Cerebellar cortex (tissue), 1 donor: ENCODE results near the gene CYGB.

ENCODE experiments used
- DNase-seq: peaks from one replicate; pipeline ENCODE4 v3.0.0-alpha.2; 2015; ENCODE audit warnings: low spot score

The CYGB gene

DNA sequence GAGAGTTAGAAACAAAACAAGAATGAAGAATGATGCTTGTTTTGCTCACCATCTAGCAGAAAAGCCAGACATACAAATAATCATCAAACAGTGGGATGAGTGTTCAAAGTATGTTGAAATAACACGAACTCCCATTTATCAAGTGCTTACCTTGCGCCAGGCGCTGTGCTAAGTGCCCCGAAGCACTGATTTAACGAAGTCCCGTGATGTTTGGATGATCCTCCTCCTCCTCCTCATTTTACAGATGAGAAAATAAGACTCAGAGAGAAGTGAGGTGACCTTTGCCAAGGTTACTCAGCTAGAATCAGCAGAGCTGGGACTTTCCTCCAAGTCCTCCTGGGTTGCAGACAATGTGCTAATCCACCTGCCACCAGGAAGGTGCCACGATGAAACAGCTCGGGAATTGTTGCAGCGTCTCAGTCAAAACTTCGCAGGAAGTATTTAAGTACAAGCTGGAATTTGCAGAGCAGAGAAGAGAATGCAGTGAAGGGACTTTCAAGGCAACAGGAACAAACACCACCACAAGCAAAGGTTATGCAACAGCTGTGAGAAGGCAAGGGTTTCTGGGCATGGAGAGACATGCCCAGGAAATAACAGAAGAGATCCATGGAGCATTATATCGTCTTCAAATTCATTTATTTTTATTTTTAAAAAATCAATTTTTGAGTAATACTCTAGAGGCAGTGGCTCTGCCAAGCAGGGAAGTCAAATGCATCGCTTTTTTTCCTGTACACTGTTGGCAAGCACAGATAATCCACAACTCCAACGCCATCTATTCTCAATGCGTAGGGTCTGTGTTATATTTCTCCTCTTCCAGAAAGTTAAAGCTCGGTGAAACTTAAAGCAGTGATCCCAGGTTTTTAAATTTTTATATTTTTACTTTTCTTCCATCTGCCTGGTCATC lies 13.5 kb upstream of the CYGB start:
- DNase-seq, result no peak

DNA sequence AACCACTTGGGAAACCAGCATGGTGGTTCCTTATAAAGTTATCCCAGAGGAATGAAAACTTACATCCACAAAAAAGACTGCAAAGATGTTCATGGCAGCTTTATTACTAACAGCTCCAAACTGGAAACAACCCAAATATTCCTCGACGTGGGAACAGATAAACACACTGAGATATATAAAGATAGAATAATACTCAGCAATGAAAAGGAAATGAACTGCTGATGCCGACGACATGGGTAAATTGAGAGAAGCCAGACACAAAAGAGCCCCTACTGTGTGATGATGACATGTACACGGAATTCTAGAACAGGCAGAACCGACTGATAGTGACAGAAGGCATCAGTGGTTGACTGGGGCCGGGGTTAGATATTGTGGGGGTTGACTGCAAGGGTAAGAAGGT lies 12.0 kb upstream of the CYGB start:
- no peak for DNase-seq

DNA sequence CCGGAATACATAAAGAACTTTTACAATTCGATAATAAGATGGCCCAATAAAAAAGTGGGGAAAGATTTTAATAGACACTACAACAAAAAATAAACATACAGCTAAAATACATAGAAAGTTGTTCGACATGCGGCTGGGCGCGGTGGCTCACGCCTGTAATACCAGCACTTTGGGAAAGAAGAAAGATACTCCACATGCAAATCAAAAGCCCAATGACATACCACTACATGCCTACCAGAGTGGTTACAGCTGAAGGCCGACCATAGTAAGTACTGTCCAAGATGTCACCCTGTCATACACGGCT lies 11.7 kb upstream of the CYGB start:
- DNase-seq, result no peak

DNA sequence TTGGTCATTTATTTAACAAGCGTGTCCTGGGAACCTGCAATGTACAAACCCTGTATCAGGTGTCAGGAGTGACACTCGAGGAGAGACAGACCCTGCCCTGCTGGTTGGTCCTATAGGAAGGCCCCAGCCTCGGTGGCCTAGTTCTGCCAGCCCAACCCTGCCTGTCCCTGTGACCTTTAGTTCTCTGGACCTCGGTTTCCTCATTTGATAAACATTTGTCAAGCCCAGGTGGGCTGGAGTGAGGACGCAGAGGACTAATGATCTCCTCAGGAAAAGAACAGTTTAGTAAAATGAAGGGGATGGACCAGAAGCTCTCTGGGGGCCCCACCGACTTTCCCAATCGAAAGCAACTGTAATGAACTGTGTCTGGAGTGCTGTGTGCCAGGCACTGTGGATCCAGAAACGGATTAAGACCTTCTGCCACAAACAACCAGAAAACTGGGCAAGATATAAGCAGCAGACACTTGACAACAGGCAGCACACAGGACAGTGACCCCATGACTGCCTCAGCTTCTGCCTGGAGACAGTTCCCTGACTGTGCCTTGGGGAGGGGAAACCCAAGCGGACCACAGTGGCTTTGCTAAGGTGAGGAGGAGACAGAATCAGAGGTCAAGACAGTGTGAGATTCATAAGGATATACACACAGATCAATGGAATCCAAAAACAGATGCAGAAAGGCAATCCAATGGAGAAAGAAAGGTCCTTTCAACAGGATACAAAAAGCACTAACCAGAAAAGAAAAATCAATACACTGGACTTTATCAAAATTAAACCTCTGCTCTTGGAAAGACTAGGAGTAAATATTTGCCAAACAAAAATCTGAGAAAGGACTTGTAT lies 11.1 kb upstream of the CYGB start:
- no peak for DNase-seq

DNA sequence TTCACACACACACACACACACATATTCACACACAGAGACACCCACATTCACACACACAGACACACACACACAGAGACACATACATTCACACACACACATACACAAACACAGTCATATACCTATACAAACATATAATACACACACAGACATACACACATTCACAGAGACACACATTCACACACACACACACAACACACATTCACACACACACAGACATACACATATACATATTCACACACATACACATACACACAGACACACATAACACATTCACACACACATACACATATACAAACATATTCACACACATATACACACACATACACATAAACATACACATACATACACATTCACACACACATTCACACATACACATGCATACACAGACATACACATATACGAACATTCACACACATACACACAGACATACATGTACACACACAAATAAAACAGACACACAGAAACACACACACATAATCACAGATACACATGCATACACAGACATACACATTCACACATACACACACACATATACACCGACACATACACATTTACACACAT lies 10.2 kb upstream of the CYGB start:
- no peak for DNase-seq

DNA sequence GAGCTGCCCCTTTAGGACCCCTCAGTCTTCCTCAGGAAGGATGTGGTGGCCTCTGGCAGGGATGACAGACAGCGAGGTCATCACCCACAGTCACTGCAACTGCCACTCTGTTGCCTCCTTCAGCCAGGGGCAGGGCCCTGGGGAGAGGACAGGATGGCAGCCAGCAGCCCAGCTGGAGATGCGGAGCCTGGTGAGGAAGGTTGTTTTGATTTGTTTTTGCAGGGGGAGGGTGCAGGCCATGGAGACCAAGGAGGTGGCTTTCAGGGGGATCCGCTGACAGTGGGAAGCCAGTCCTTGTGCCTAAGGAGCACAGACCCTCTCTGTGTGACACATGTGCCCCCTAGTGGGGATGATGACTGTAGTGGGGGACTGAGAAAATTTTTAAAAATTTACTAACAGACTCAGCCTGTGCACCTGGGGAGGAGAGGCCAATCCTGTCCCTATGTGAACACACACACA lies 9.7 kb upstream of the CYGB start:
- DNase-seq, result peak; percentile 78

DNA sequence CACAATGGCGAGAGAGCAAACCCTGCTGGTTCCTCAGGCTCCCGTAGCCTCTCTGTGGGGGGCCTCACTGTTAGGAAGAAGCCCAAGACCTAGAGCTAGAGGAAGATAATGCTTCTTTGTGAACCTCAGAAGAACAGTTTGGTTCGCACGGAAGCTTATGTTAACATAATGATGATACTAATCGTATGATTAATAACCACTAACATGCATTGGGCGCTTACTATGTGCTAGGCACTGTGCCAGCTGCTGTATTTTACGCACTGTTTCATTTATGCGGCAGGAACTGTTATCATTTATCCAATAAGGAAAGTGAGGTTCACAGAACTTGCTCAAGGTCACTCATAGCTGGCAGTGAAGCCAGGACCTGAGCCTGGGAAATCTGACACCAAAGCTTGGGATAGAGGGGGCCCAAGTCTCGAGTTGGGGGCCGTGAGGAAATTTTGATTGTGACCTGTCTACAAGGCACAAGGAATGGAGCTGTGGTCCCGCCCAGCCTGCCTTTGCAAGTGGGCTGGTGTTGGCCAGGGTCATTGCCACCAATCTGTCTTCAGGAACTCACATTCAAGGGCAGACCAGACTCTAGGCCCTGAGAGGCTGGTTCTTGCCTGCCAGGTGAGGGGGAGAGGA lies 9.2 kb upstream of the CYGB start:
- DNase-seq, result peak; percentile 44

DNA sequence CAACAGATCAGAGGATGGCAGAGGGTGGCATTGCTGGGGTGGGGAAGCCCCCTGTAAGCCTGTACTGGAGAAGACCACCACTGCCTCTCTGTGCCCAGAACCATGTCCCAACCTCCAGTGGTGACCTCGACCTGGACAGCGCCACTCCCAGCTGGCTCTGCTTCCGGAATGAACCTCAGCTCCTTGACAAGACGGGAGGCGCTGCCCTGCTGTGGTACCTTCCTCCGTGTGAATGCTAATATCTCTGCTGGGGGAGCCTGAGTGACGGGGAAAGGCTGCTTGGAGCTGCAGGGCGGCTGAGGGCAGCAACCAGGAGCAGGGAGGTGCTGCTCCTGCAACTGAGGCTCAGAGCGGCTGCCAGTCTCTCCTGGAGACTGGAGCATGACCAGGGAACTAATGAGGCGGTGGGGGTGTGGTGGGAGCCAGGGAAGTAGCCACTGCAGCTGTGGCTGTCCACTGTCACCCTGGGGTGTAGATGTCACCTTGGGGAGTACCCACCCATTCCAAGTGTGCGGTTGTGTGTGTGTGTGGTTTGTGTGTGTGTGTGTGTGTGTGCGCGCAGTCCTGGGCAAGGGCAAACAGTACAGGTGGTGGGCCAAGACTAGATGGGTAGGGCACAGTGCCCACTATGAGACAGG lies 8.5 kb upstream of the CYGB start:
- DNase-seq, result peak; percentile 35

DNA sequence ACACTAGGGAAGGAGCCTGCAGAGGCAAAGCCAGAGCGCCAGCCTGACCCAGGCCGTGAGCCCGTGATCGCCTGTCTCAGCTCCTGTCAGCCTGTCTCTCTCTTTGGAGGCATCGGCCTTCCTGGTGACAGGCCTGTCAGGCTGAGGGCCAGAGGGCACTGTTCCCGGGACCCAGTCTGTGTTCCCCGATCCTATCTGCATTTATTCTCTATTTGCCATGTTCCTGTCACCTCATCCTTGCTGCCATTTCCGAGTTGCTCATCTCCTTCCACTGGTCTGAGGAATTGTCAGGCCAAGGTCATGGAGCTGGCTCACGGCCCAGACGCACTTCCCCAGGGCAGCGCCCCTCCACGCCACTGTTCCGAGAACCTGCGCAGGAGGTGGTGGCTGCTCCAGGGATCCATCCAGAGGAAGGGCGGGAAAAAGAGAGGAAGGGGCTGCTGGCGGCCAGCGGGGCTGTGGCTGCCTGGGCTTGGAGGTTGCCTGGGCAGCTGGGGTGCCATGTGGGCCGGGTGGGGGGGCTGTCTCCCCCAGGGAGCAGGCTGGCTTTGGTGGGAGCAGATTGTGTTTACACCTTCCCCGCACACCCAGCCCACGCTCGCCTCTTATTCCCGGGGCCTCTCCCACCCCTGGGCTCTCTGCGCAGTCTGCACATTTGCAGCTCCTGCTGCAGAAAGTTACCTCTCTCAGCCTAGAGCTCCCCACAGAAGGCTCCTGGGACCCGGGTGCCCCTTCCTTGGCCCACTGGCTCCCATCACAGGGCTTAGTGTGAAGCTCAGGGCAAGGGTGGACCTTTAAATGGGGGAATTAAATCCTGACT lies 7.2 kb upstream of the CYGB start:
- DNase-seq, result peak; percentile 71

DNA sequence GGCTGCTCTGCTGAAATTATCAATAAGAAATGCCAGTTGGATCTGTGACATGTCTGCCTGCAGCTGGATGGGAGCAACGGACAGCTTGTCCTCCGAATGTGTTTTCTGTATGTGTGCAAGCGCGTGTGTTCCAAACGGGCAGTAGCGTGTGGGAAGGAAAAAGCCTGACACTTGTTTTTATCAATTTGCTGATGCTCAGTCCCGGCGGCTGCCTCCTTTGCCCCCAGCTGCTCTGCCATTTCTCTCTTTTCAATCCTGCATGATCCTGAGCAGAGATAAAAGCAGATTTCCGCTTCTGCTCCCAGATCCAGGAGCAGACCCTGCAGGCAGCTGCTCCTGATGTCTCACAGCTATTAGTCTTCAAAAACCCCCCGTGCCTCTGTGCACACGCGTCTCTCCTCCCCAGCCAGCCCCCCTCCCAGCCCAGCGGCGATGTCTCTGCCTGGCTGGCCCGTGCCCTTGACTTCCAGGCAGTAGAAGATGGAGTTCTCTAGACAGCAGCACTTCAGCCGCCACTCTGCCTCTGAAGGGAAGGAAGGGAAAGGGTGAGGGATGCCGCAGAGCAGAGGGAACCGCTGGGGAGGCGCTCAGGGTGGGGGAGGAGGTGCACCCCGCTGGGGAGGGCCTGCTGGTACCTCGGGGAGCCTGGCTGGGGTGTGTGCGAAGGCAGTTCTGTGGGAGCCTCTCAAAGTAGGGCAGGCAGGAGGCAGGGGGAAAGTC lies 6.5 kb upstream of the CYGB start:
- peak; percentile 42 for DNase-seq

DNA sequence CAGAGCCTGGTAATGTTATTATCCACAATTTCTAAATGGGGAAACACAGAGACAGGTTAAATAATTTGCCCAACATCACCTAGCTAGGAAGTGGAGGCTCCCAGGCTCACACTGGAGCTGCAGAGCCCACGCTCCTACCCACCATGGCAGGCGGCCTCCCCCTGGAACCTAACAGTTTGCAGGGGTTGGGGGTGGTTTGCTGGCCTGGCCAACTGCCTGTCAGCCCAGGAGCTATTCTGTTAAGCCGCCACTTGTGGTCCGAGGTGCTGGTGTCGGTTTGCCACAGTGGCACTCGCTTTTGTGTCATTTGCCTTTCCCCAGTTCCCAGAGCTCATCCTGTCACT lies 5.9 kb upstream of the CYGB start:
- no peak for DNase-seq

DNA sequence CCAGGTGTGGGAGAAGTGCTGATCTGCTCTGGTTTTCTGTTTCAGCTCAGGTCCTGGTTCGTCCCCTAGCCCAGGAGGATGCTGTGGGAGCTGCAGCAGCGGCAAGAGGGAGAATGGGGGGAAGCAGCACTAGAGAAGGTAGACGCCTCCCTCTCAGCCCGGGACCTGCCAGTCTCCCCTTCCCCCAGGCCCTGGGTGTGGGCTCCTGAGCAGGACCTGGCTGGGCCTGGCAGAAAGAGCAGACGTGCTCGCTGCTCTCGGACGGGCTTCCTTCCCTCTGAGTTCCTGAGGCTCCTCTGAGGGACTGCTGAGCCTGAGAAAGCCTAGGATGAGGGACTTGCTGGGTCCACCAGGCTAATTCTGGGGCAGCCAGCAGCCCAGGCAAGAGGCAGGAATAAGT lies 5.5 kb upstream of the CYGB start:
- peak; percentile 34 for DNase-seq

DNA sequence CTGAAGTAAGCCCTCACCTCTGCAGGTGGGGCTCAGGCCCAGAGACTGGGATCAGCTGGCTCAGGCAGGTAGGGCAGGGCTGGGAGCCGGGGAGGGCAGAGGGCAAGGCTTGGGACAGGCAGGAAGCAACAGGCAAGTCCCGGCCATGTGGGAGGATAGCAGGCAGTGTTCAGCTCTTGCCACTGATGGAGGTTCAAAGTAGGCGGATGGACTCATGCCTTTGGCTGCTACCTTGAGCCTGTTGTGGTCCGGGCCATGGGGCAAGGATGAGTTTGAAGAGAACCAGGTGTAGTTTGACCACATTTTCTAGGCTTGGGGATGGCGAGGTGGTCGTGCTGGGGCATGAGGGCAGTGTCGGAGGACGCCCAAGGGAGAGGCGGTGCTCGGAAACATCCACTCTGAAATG lies 5.1 kb upstream of the CYGB start:
- peak; percentile 36 for DNase-seq

DNA sequence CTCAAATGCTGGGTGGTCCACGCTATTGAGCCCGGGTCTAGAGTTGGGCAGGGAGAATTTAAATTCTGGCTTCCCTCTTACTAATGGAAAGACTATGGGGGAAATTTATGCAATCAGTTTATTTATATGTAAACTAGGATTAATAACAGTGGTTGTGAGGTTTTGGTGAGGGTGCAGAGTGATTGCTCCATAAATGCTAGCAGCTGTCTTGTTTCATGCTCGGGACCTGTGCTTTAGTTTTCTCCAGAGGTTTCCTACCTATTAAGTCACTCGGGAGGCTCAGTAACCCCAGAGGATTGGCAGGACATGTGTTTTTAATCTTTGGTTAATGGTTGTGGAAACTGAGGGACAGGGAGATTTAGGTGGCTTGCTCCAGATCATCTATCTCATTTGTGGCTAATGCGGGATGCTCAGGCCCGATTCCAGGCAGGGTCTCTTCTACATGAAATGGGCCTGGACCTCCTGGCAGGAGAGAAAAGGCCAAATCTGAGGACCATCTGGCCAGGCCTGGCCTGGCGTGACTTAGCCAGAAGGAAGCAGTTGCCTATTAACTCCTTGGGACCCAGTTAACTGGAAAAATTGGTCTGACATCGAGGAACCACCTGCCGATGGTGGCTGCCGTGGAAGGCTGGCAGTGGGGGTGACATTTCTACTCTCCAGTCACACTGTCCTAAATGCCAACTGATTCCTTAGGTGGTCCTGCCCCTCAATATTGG lies 4.4 kb upstream of the CYGB start:
- peak; percentile 88 for DNase-seq

DNA sequence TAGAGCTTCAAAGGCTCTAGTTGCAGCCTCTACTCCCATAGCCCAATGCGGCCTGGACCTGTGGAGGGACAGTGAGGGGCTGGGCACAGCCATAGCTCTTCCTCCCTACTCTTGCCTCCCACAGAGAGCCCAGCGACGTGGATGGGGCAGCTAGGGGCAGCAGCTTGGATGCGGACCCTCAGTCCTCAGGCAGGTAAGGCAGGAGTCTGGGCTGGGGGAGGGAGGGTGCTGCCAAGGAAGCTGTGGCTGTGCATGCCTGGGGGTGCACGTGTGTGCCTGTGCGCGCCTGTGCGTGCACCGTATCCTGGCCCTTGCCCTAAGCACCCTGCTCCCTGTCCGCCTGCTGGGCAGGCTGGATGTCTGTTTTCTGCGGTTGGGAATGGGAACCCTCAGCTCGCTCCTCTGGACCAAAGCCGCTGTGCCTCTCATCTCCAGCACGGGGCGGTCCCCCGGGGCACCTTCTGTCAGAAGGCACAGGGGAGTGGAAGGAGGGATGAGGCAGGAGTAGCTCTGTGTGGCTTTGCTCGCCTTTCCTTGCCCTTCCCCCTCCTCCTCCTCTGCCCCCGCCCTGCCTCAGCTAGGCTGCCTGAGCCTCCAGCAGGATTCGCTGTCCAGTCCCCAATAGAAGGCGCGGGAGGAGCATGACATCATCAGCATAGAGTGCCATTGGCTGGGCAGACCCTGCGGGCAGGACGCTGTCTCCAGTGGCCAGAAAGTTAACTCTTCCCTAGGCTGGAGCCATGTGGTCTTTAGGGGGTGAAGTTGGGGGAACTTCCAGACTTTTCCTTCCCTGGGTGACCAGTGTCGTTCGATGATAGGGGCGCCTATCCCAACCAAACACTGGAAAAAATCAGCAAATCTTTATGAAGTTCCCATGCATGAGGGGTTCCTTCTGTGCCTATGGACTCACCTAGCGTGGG lies 3.1 kb upstream of the CYGB start:
- peak; percentile 99 for DNase-seq

DNA sequence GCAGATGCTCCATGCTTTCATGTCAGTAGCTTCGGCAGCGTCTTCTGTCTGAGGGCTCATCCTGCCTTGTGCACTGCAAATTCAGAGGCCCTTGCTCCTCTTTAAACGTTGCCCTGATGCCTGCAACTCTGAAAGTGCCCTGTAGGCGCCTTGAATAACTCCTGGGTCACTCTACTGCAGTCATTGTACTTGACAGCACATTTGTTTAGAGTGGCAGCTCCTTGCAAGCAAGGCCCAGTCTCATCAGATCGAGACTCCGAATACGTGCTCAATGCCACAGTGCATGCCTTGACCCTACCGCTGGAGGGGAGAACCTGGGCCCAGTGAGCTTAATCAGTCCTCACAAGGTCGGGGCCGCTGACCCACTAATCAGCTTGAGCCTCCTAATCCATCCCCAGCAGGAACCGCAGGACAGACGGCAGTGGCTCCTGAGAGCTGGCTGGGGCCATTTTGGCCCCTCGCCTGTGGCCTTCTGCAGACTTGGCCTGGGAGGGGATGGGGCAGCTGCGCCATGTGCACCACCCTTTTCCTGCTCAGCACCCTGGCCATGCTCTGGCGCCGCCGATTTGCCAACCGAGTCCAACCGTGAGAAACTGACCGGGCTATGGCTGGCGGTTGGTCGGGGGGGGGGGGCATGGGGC lies 2.2 kb upstream of the CYGB start, which contains the start of gene PRCD:
Gene PRCD, plus strand, starts transcription at position 414 of the 641 bp plus-strand sequence. Its CDS starts 98 bp downstream, at position 512.
- DNase-seq, result peak; percentile 44

DNA sequence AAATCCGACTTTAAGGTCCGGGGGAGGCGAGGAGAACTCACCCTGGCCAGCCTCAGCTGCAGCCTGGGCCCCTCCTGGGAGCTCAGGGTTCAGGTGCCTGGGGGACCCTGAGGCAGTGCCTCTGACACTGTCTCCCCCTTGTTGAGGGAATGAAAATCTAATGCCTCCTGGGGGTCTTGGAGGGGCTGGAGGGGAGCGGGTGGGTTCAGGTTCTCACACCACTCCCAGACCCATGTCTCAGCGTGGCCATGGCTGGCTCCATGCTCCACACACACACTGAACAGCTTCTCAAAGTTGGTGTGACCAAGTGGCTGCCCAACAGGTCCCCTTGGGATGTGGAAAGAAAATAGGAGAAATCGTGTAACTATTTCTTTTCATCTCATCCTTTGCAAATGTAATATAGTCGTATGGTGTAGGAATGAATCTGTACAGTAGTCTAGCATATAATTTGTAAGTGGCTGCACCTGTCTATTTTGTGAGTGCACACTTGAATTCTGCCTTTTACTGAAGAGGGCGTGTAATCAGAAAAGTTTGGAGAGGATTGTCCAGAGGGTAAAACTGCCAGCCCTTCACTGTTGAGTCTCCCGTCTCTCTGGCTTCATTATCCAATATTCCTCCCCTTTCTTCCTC lies 1.5 kb upstream of the CYGB start:
- no peak for DNase-seq
